ENCODE results near the gene DCTN5. TPM values are rescaled to one million over a fixed set of nuclear protein-coding genes. Genes with fewer than 3 reads are reported as not detected.

DCTN5 gene
- total RNA-seq, 2 donors from 2014 or later, result 61.5 to 62.1 TPM

DNA sequence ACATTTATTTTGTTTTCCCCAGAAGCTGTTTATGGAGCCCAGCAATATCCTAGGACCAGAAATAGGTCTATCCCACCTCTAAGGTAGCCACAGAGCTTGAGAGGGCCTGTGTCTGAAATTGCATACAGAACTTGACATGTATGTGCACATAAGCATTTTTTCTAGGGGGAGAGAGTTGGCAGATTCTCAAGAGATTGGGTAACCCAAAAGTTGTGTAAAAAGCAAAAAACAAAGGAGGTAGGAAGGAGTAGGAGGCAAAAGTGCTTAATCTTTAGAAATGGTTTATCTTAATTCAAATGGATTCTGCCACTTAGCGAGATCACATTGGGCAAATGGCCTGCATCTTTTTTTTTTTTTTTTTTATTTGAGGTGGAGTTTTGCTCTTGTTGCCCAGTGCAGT is 40.9 kb downstream of the DCTN5 start:
- no peaks in the 10 kb centered on the region for H3K9me3 ChIP-seq
- H3K36me3 ChIP-seq, result no peaks in the 10 kb centered on the region
- intact Hi-C loops (cut with DNase I), result no loop called here
- H3K27ac ChIP-seq, result no peak overlapping the region
- no peaks in the 10 kb centered on the region for H3K4me1 ChIP-seq
- no peak for DNase-seq
- no peak overlapping the region for H3K4me3 ChIP-seq
- no peaks in the 10 kb centered on the region for H3K27me3 ChIP-seq
- TF ChIP-seq, protein P1, sequence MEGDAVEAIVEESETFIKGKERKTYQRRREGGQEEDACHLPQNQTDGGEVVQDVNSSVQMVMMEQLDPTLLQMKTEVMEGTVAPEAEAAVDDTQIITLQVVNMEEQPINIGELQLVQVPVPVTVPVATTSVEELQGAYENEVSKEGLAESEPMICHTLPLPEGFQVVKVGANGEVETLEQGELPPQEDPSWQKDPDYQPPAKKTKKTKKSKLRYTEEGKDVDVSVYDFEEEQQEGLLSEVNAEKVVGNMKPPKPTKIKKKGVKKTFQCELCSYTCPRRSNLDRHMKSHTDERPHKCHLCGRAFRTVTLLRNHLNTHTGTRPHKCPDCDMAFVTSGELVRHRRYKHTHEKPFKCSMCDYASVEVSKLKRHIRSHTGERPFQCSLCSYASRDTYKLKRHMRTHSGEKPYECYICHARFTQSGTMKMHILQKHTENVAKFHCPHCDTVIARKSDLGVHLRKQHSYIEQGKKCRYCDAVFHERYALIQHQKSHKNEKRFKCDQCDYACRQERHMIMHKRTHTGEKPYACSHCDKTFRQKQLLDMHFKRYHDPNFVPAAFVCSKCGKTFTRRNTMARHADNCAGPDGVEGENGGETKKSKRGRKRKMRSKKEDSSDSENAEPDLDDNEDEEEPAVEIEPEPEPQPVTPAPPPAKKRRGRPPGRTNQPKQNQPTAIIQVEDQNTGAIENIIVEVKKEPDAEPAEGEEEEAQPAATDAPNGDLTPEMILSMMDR (IDR thresholded peaks at IDR 0.05), result no peak
- no peak overlapping the region for H3K9ac ChIP-seq (ENCODE audit: low read depth in 2 of 2, low read length in 2 of 2)

- Histone ChIP-seq H3K27ac (no peak overlapping the region), H3K27me3 (no peaks in the 10 kb centered on the region), H3K9ac (ENCODE audit: low read depth in 2 of 2, low read length in 2 of 2) (no peak overlapping the region), H3K9me3 (no peaks in the 10 kb centered on the region), H3K36me3 (no peaks in the 10 kb centered on the region), H3K4me1 (no peaks in the 10 kb centered on the region), H3K4me3 (no peak overlapping the region)
- DNase-seq, result no peak
- intact Hi-C loops (cut with DNase I), result no loop called here
- TF ChIP-seq, protein P1 (IDR thresholded peaks at IDR 0.05), result no peak
Observed at GRCh38 chr16:23683487-23683886, 42.2 kb downstream of the DCTN5 start.

GRCh38 chr16:23687034-23687808 is 46.0 kb downstream of the DCTN5 start:
- Histone ChIP-seq H3K9ac (ENCODE audit: low read depth in 2 of 2, low read length in 2 of 2) (no peak overlapping the region), H3K9me3 (no peaks in the 10 kb centered on the region), H3K4me3 (no peak overlapping the region), H3K36me3 (peaks cover 6% of the 10 kb centered on the region), H3K27me3 (no peaks in the 10 kb centered on the region), H3K27ac (no peak overlapping the region), H3K4me1 (no peaks in the 10 kb centered on the region)
- DNase-seq, result no peak
- intact Hi-C loops (cut with DNase I), result no loop called here
- TF ChIP-seq, protein P1 (IDR thresholded peaks at IDR 0.05), result no peak

DNA sequence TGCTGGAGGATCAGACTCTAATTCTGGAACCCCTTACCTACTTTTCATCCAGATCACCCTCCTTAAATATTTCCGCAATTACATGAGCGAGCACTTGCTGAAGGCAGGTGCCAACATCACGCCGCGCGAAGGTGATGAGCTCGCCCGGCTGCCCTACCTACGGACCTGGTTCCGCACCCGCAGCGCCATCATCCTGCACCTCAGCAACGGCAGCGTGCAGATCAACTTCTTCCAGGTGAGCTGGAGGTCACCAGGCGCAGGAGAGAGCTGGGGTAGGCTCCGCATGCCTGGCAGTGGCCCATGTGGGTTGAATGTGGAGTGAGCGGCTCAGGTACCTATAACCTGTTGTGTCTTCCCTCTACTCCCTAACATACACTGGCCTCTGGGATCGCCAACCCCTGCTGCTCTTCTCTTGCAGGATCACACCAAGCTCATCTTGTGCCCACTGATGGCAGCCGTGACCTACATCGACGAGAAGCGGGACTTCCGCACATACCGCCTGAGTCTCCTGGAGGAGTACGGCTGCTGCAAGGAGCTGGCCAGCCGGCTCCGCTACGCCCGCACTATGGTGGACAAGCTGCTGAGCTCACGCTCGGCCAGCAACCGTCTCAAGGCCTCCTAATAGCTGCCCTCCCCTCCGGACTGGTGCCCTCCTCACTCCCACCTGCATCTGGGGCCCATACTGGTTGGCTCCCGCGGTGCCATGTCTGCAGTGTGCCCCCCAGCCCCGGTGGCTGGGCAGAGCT is 48.3 kb downstream of the DCTN5 start:
- no peak overlapping the region for H3K4me3 ChIP-seq
- H3K27me3 ChIP-seq, result no peaks in the 10 kb centered on the region
- no peak overlapping the region for H3K9ac ChIP-seq (ENCODE audit: low read depth in 2 of 2, low read length in 2 of 2)
- no peak for DNase-seq
- peaks cover 6% of the 10 kb centered on the region for H3K36me3 ChIP-seq
- no peaks in the 10 kb centered on the region for H3K9me3 ChIP-seq
- TF ChIP-seq, protein P1 (IDR thresholded peaks at IDR 0.05), result no peak
- intact Hi-C loops (cut with DNase I), result no loop called here
- no peak overlapping the region for H3K27ac ChIP-seq
- no peaks in the 10 kb centered on the region for H3K4me1 ChIP-seq

GRCh38 chr16:23690771-23691482 is 49.7 kb downstream of the DCTN5 start:
- no peak overlapping the region for H3K9ac ChIP-seq (ENCODE audit: low read depth in 2 of 2, low read length in 2 of 2)
- no peak overlapping the region for H3K4me3 ChIP-seq
- intact Hi-C loops (cut with DNase I), result no loop called here
- TF ChIP-seq, protein P1 (IDR thresholded peaks at IDR 0.05), result no peak
- no peak for DNase-seq
- no peaks in the 10 kb centered on the region for H3K27me3 ChIP-seq
- H3K36me3 ChIP-seq, result peaks cover 6% of the 10 kb centered on the region
- H3K4me1 ChIP-seq, result no peaks in the 10 kb centered on the region
- no peak overlapping the region for H3K27ac ChIP-seq
- H3K9me3 ChIP-seq, result no peaks in the 10 kb centered on the region
